SU-DHL-6 (cell line): ENCODE measurements around the gene DUOXA1.

ENCODE experiments used
- CTCF ChIP-seq: fragments of 200-600 bp; sonication (generic); IDR thresholded peaks from one replicate; pipeline ENCODE4 v1.5.1; 2017; ENCODE audit warnings: antibody characterized with exemption, mild to moderate bottlenecking, low read length, moderate library complexity; ENCODE audit not compliant: insufficient read depth, poor library complexity, severe bottlenecking
- EZH2phosphoT487 ChIP-seq: fragments of 200-600 bp; sonication (generic), shearing (Covaris generic); conservative IDR thresholded peaks from 2 replicates; pipeline ENCODE4 v1.6.1; 2018; ENCODE audit warnings: mild to moderate bottlenecking, antibody characterized with exemption, low read length, moderate library complexity, mixed read lengths

GRCh38 chr15:45169608-45170480 lies 40.2 kb upstream of the DUOXA1 start:
- TF ChIP-seq CTCF (no peak), EZH2phosphoT487 (no peak)
